Femur (tissue), 1 donor: ENCODE results near the gene SELENOH.

Experiments
- DNase-seq: peaks from one replicate; pipeline ENCODE4 v3.0.0-alpha.2; 2017

Gene SELENOH

DNA sequence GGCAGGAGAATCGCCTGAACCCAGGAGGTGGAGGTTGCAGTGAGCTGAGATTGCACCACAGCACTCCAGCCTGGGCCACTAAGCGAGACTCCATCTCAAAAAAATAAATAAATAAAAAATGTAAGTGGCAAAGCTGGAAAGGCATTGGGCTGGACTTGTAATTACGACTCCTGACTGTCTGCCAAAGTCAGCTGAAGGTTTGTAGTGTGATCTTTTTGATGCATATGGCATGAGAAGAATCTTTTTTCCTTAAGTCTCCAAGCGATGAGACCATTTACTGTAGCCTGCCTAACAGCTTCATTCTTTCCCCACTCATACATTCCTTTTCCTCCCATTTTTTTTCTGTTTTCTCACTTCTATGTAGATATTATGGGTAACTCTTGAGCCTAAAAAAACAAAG is 45.1 kb downstream of the SELENOH start:
- DNase-seq, result no peak

GRCh38 chr11:57787006-57787604 is 45.8 kb downstream of the SELENOH start:
- DNase-seq, result no peak

DNA sequence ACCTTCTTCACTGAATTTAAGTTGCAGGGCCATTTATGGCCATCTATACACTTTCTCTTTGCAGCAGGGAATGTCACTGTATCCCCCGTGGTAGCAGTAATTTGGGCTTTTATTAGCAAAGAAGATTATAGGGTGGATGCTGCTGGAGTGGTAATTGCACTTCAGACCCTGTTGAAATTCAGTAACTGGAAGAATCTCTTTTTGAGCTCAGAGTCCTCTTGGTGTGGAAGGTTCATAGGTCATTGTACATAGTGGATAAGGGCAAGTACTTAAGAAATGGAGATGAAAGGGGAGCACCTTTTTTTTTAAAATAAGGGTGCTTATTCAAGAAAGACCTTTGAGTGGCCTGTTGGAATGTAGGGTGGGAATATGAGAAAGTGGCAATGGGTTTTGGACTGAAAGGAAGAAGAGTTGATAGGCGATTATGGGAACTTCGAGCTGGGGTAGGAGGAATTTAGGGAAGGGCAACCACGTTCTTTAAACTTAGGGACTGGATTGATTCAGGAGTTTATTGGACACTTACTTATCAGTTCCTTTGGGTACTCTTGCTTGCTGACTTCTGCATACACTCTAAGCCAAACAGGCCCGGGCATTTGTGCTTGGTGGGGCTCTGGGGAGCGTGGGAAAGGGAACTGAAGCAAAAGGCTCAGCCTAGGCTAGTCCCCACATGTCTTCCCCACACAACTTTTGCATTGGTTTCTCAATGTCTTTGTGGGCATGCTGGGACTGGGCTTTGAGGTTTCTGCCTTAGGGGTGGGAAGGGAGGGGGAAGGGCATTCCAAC is 46.8 kb downstream of the SELENOH start:
- peak; percentile 48 for DNase-seq

DNA sequence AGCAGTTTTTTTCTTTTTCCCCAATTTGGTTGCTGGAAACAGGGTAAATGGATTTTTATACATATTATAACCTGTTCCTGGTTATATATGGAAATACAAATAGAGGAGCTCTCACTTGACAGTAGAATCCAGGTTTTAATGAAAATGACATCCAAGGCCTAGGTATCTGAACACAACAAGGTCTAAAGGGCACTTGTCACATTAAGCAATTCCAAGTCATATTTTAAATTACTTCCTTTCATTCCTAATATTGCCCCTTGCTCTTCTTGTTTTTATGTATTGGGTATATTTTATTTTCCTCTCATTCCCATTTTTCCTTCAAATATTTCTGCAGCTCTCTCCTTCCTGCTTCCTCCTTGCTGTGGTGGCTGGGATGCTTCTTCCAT is 47.4 kb downstream of the SELENOH start:
- DNase-seq, result no peak

GRCh38 chr11:57791321-57792059 is 50.2 kb downstream of the SELENOH start:
- DNase-seq, result no peak

GRCh38 chr11:57792060-57792541 is 50.8 kb downstream of the SELENOH start:
- peak; percentile 73 for DNase-seq

- no peak for DNase-seq
These were observed 51.6 kb downstream of the SELENOH start for GRCh38 chr11:57792870-57793269.
